GM12891 (cell line): ENCODE measurements around the gene PYGO2.
"Not testable (repeated sequence)": the region's sequence is repeated elsewhere in the genome, so short reads cannot be mapped to it uniquely, and the experiment has no call there.

ENCODE experiments used
- DNase-seq: peaks from one replicate; pipeline ENCODE4 v3.0.0; 2011; ENCODE audit warnings: low spot score; ENCODE audit not compliant: insufficient read length
- FAIRE-seq: peaks from 2 replicates; lab custom pipeline; 2011; peaks lifted over from hg19 to GRCh38; lab: Jason Lieb, UNC
- PAX5 ChIP-seq: IDR thresholded peaks from 2 replicates; pipeline ENCODE4 v1.6.1; 2011; ENCODE audit warnings: low read length, moderate library complexity, mild to moderate bottlenecking; ENCODE audit not compliant: insufficient read depth, severe bottlenecking
- POLR2A ChIP-seq: IDR thresholded peaks from 2 replicates; pipeline ENCODE4 v1.6.1; 2011; ENCODE audit warnings: low read depth, low read length, control low read depth
- POLR2AphosphoS5 ChIP-seq: IDR thresholded peaks from 2 replicates; pipeline ENCODE4 v1.6.1; 2011; ENCODE audit warnings: low read depth, low read length, control low read depth
- POU2F2 ChIP-seq: IDR thresholded peaks from 2 replicates; pipeline ENCODE4 v1.6.1; 2011; ENCODE audit warnings: low read depth, mild to moderate bottlenecking, control low read depth, low read length, moderate library complexity
- SPI1 ChIP-seq: IDR thresholded peaks from 2 replicates; pipeline ENCODE4 v1.6.1; 2011; ENCODE audit warnings: low read depth, low read length, control low read depth
- TAF1 ChIP-seq: IDR thresholded peaks from 2 replicates; pipeline ENCODE4 v1.6.1; 2011; ENCODE audit warnings: low read depth, low read length, control low read depth

The PYGO2 gene

DNA sequence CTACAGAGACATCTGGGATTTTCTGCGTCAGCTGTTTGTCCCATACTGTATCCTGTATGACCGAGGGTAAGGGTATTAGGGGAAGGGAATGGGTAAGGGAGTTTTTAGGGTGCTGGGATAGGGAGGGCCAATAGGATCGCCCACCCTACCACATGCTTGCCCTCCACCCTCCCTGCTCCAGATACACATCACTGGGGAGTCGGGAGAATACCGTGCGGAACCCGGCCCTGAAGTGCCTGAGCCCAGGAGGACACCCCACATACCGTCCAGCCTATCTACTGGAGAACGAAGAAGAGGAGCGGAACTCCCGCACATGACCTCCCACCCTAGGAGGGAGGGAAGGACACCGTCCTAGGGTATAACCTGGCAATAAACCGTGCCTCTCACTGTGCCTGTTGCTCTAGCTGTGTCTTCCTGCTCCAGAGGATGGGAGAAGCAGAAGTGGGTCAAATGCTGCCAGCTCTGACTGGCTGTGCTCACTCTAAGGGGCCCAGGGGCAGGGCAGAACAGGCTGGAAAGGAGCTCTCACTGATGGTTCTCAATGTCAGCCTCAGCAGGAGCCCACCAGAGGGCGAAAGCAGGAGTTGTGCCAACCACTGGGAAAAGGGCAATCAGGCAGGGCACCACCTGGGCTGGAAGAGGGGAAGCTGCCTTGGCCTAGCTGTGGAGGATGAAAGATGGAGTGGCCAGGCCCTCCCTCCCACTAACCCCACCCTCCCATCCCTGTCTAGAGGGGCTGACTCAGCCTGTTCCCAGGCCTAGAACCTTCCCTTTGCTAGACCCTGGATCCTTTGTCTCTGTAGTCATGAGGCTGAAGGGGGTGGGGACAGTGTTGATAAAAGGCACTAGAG is 31.4 kb upstream of the PYGO2 start:
- no peak for FAIRE-seq
- no peak for TF ChIP-seq PAX5
- no peak for TF ChIP-seq POLR2A
- TF ChIP-seq POLR2AphosphoS5 = no peak
- TF ChIP-seq TAF1 = no peak
- no peak for TF ChIP-seq POU2F2
- no peak for TF ChIP-seq SPI1
- no peak for DNase-seq

- no peak for TF ChIP-seq SPI1
- no peak for TF ChIP-seq POLR2AphosphoS5
- TF ChIP-seq TAF1 = no peak
- TF ChIP-seq POU2F2 = no peak
- no peak for TF ChIP-seq POLR2A
- TF ChIP-seq PAX5 = no peak
- DNase-seq = no peak
- no peak for FAIRE-seq
These were observed 28.7 kb upstream of the PYGO2 start for GRCh38 chr1:154990276-154990675.

DNA sequence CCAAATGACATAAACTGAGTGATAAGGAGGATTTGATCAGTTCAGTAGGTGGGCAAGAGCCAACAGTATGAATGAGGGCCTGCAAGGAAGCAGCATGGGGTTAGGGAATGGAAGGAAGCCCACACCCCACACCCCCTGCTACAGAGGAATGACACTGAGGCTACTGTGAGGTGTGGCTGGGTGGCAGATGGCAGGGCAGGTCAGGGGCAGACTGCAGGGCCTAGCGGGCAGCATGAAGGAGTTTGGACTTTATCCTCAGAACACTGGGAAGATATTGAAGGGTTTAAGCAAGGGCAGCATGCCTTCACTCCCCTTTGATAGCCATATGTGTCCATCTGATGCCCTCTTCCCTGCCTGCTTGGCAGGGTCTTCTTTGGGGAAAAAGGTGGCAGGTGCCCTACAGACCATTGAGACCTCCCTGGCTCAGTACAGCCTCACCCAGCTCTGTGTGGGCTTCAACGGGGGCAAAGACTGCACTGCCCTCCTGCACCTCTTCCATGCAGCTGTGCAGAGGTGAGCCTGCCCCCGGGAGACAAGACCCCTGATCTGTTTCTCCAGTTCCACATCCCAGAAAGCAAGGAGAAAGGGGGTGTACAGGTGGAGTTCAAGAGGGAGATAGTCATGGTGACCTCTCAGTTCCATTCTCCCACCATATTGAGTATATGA is 27.7 kb upstream of the PYGO2 start:
- DNase-seq (no peak), FAIRE-seq (no peak)
- no peak for TF ChIP-seq POLR2A
- no peak for TF ChIP-seq PAX5
- TF ChIP-seq TAF1 = no peak
- TF ChIP-seq POLR2AphosphoS5 = no peak
- no peak for TF ChIP-seq SPI1
- TF ChIP-seq POU2F2 = no peak

DNA sequence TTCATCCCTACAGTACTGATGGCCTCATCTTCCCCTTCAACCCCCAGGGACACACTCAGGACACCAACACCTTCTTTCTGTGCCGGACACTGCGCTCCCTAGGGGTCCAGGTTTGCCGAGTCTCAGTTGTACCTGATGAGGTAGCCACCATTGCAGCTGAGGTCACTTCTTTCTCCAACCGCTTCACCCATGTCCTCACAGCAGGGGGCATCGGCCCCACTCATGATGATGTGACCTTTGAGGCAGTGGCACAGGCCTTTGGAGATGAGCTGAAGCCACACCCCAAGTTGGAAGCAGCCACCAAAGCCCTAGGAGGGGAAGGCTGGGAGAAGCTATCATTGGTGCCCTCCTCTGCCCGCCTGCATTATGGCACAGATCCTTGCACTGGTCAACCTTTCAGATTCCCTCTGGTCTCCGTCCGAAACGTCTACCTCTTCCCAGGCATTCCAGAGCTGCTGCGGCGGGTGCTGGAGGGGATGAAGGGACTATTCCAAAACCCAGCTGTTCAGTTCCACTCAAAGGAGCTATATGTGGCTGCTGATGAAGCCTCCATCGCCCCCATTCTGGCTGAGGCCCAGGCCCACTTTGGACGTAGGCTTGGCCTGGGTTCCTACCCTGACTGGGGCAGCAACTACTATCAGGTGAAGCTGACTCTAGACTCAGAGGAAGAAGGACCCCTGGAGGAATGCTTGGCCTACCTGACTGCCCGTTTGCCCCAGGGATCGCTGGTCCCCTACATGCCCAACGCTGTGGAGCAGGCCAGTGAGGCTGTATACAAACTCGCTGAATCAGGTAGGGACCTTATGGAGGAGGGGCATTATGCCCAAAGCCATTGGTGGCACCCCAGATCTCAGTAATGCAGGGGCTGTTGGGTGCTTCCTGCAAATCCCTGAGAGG is 26.7 kb upstream of the PYGO2 start:
- FAIRE-seq (no peak), DNase-seq (no peak)
- TF ChIP-seq SPI1 (no peak), PAX5 (no peak), POLR2A (no peak), POU2F2 (no peak), TAF1 (no peak), POLR2AphosphoS5 (no peak; the same call in 1 of the 2 replicates)

DNA sequence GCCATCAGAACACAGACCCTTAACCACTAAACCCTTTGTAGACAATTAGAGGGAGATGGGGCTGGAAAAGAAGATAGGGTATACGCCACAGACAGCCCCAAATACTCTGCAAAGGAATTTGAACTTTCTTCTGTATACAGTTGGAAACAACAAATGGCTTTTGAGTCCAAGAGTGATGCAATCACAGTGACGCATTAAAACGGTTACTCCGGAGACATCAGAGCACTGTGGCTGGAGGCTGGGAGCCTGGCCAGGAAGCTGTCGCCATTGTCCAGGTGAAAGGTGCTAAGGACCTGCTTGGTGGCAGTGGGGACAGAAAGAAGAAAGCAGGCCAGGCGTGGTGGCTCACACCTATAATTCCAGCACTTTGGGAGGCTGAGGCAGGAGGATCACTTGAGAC is 25.7 kb upstream of the PYGO2 start:
- DNase-seq = no peak
- TF ChIP-seq PAX5 (no peak), POLR2A (no peak), POLR2AphosphoS5 (no peak), POU2F2 (no peak), SPI1 (no peak), TAF1 (no peak)
- FAIRE-seq = no peak

- not testable (repeated sequence) for DNase-seq, FAIRE-seq
These were observed 25.2 kb upstream of the PYGO2 start for GRCh38 chr1:154986736-154987135.

DNA sequence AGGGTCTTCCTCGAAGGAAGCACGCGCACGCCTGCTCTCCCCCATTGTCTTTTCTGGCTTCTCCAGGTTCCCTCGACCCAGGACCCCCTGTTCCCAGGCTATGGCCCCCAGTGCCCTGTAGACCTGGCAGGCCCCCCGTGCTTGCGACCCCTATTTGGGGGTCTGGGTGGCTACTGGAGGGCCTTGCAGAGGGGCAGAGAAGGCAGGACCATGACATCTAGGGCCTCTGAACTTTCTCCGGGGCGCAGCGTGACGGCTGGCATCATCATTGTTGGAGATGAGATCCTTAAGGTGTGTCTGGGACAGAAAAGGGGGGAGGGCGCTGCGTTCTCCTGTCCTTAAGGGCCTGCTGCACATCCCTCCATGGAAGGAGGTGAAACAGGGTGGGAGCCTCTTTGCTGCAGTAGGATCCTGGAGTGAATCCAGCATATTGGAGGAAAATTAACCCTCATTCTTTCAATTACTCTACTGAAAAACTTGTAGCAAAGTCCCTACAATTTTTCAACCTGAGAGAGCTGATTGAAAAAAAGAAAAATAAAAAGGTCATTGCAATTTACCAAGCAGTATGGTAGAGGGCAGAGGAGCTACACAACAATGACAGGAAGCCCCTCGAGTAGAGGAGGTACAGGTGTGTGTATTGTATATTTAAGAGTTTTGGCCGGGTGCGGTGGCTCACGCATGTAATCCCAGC is 22.3 kb upstream of the PYGO2 start:
- DNase-seq (no peak), FAIRE-seq (no peak)

GRCh38 chr1:154982897-154983648 is 21.5 kb upstream of the PYGO2 start, which contains the start of gene FLAD1:
FLAD1 (plus strand) TSS chr1:154983344; CDS start chr1:154983695, 351 bp downstream.
- TF ChIP-seq POLR2AphosphoS5 (peak; percentile 86), TAF1 (peak; percentile 67; the same call in 1 of the 2 replicates), POLR2A (peak; percentile 87), PAX5 (no peak), POU2F2 (no peak), SPI1 (peak; percentile 27; the same call in 1 of the 2 replicates)
- DNase-seq = peak; percentile 94
- peak; percentile 86 for FAIRE-seq

More for the DNA sequence above, 22.3 kb upstream of the PYGO2 start:
- TF ChIP-seq POLR2A (no peak), POLR2AphosphoS5 (no peak), PAX5 (no peak), POU2F2 (no peak), TAF1 (no peak), SPI1 (no peak)

GRCh38 chr1:154982341-154982740 is 20.8 kb upstream of the PYGO2 start:
- FAIRE-seq = no peak
- no peak for DNase-seq
- TF ChIP-seq POLR2A (no peak), PAX5 (no peak)
